Stimulated activated CD4-positive, alpha-beta T cell treated with anti-CD3 and anti-CD28 coated beads, Interleukin-1b, Interleukin-23, amount 100 ng/mL, for 4 hours (primary cell): ENCODE measurements around the gene STK17B.
"Not testable (repeated sequence)": the region's sequence is repeated elsewhere in the genome, so short reads cannot be mapped to it uniquely, and the experiment has no call there.

Source experiments
- DNase-seq, 2 donors: peaks; one replicate each; pipeline ENCODE4 v3.0.0-alpha.2; 2020; ENCODE audit warnings: low read depth in 2 of 2

Gene STK17B

GRCh38 chr2:196113061-196113974 lies 58.1 kb downstream of the STK17B start:
- DNase-seq, result no peak

- no peak for DNase-seq
Observed at GRCh38 chr2:196112418-196113034, 58.9 kb downstream of the STK17B start.

- DNase-seq, result no peak
Observed at GRCh38 chr2:196108604-196109003, 62.8 kb downstream of the STK17B start.

- no peak for DNase-seq
Observed at GRCh38 chr2:196105951-196106350, 65.4 kb downstream of the STK17B start.

- DNase-seq, result no peak
Observed at GRCh38 chr2:196104066-196104465, 67.3 kb downstream of the STK17B start.

- no peak for DNase-seq
Observed at GRCh38 chr2:196103626-196104025, 67.8 kb downstream of the STK17B start.

- no peak for DNase-seq
Observed at GRCh38 chr2:196101325-196101991, 69.9 kb downstream of the STK17B start.

- no peak for DNase-seq
Observed at GRCh38 chr2:196099916-196100315, 71.5 kb downstream of the STK17B start.

- DNase-seq, result no peak
Observed at GRCh38 chr2:196097864-196098660, 73.3 kb downstream of the STK17B start.

- no peak for DNase-seq
Observed at GRCh38 chr2:196096982-196097745, 74.2 kb downstream of the STK17B start.

GRCh38 chr2:196096264-196096663 lies 75.1 kb downstream of the STK17B start:
- no peak for DNase-seq

GRCh38 chr2:196089448-196089847 lies 81.9 kb downstream of the STK17B start:
- DNase-seq, result not testable (repeated sequence)

GRCh38 chr2:196088203-196088602 lies 83.2 kb downstream of the STK17B start:
- no peak for DNase-seq

GRCh38 chr2:196086517-196087368 lies 84.6 kb downstream of the STK17B start:
- no peak for DNase-seq

GRCh38 chr2:196083601-196084000 lies 87.8 kb downstream of the STK17B start:
- DNase-seq, result no peak
